Jurkat, Clone E6-1 (cell line): ENCODE results near the gene NPIPB9.
A peak's percentile ranks its signal among the peaks of the same experiment; 100 is the strongest.
"Not testable (repeated sequence)": the region's sequence is repeated elsewhere in the genome, so short reads cannot be mapped to it uniquely, and the experiment has no call there.

Experiments used
- DNase-seq: peaks from one replicate; pipeline ENCODE4 v3.0.0-alpha.2; 2011; ENCODE audit warnings: low read depth, low spot score
- H3K4me3 ChIP-seq: 2 replicates; pipeline ENCODE4 v1.5.1; 2011; ENCODE audit warnings: mild to moderate bottlenecking, low read length, control low read depth, moderate library complexity

Gene NPIPB9

DNA sequence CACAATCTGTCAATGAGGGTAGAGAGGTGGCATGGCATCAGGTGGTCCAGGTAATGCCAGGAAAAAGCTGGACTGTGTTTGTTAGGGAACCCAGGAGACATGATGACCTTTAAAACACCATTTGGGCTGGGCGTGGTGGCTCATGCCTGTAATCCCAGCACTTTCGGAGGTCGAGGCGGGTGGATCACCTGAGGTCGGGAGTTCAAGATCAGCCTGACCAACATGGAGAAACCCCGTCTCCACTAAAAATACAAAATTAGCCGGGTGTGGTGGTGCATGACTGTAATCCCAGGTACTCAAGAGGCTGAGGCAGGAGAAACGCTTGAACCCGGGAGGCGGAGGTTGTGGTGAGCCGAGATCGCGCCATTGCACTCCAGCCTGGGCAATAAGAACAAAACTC, 69.0 kb downstream of the NPIPB9 start:
- not testable (repeated sequence) for DNase-seq, H3K4me3 ChIP-seq

DNA sequence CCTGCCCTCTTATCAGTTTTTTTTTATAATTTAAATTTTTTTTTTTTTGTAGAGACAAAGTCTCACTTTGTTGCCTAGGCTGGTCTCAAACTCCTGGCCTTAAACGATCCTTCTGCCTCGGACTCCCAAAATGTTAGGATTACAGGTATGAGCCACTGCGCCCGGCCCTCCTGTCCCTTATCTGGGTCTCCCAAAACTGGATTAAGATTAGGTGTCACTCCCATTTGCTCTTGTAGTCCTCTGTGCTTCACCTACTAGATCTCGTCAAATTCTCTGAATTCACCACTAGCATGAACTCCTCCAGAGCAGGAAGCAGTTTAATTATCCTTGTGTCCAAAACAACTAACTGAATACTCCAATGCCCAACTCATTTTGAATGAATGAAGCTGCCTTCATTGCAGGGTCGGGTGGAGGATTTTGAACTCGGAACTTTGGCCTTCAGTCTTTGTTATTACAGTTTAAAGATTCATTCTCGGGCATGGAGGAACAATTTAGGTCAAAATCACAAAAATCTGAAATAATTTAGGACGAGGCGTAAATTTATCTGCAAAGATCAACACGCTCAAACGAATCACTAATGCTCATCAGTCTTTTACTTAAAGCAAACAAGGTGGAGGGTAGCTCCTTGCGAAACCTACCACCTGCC, 70.4 kb downstream of the NPIPB9 start:
- DNase-seq, result no peak
- peak overlapping the region; percentile 97 for H3K4me3 ChIP-seq
